Central memory CD8-positive, alpha-beta T cell (primary cell): ENCODE measurements around the gene FBXL19.
"Not testable (repeated sequence)": the region's sequence is repeated elsewhere in the genome, so short reads cannot be mapped to it uniquely, and the experiment has no call there.

Experiments
- ATAC-seq: fragments of 150-1000 bp; cut with Tn5 transposase; replicated peaks from 2 replicates; pipeline ENCODE4 v1.10.0; 2022; ENCODE audit warnings: mild to moderate bottlenecking, moderate FRiP score, moderate number of reproducible peaks; ENCODE audit not compliant: poor library complexity, severe bottlenecking; ENCODE audit errors: extremely low read depth
- DNase-seq, 2 donors: peaks; one replicate each; pipeline ENCODE4 v3.0.0; 2021; ENCODE audit warnings: low spot score in 2 of 2
- H3K27ac Mint-ChIP-seq: one replicate; pipeline ENCODE4 v1.8.0; 2022; ENCODE audit warnings: low read depth, mild to moderate bottlenecking, moderate library complexity, mixed read lengths
- H3K27me3 Mint-ChIP-seq: one replicate; pipeline ENCODE4 v1.8.0; 2022; ENCODE audit warnings: mixed read lengths
- H3K36me3 Mint-ChIP-seq: one replicate; pipeline ENCODE4 v1.8.0; 2022; ENCODE audit warnings: mild to moderate bottlenecking, moderate library complexity, mixed read lengths; ENCODE audit not compliant: insufficient read depth
- H3K4me1 Mint-ChIP-seq: one replicate; pipeline ENCODE4 v1.8.0; 2022; ENCODE audit warnings: mixed read lengths
- H3K4me3 Mint-ChIP-seq: one replicate; pipeline ENCODE4 v1.8.0; 2022; ENCODE audit warnings: mild to moderate bottlenecking, moderate library complexity, mixed read lengths
- H3K9me3 Mint-ChIP-seq: one replicate; pipeline ENCODE4 v1.8.0; 2022; ENCODE audit warnings: mixed read lengths

Gene FBXL19

DNA sequence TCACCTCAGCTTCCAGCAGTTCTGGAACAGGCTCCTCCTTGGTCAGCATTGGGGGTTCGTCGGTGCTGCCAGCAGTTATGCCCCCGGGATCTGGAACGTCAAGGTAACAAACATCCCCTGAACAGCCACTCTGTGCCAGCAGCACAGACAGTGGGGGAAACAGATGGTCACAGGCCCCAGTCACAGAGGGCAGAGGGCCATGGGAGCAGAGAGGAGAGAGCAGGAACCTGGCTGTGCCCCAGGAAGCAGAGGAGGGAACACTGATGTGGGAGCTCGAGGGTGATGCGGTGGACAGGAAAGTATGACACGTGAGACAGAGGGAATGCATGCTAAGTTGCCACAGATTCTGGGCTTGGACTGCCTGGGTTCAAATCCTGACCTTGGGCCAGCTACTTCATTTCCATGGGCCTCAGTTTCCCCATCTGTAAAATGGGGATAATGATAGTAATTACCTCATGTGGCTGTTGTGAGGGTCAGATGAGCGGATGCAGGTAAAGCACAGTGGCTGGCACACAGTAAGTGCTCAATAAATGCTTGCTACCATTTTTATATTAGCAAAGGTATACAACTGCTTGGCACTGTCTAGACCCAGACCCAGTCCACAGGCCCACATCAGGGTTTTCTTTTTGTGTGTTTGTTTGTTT, 34.4 kb upstream of the FBXL19 start:
- peak overlapping the region; percentile 74 for H3K27ac Mint-ChIP-seq
- ATAC-seq (no peak), DNase-seq (no peak)
- no peak overlapping the region for H3K4me3 Mint-ChIP-seq
- H3K36me3 Mint-ChIP-seq, result peaks cover 38% of the 10 kb centered on the region
- no peaks in the 10 kb centered on the region for H3K9me3 Mint-ChIP-seq
- no peaks in the 10 kb centered on the region for H3K27me3 Mint-ChIP-seq
- peaks cover 35% of the 10 kb centered on the region for H3K4me1 Mint-ChIP-seq

GRCh38 chr16:30889721-30890120, 33.7 kb upstream of the FBXL19 start:
- H3K4me1 Mint-ChIP-seq, result peaks cover 34% of the 10 kb centered on the region
- no peaks in the 10 kb centered on the region for H3K27me3 Mint-ChIP-seq
- DNase-seq, result no peak
- ATAC-seq, result no peak
- no peaks in the 10 kb centered on the region for H3K9me3 Mint-ChIP-seq
- no peak overlapping the region for H3K27ac Mint-ChIP-seq
- no peak overlapping the region for H3K4me3 Mint-ChIP-seq
- H3K36me3 Mint-ChIP-seq, result peaks cover 38% of the 10 kb centered on the region

GRCh38 chr16:30891043-30891823, 32.1 kb upstream of the FBXL19 start:
- H3K27me3 Mint-ChIP-seq, H3K27ac Mint-ChIP-seq, ATAC-seq, H3K9me3 Mint-ChIP-seq, DNase-seq, H3K4me3 Mint-ChIP-seq: not testable (repeated sequence)
- H3K4me1 Mint-ChIP-seq, result peaks cover 37% of the 10 kb centered on the region
- peaks cover 36% of the 10 kb centered on the region for H3K36me3 Mint-ChIP-seq

DNA sequence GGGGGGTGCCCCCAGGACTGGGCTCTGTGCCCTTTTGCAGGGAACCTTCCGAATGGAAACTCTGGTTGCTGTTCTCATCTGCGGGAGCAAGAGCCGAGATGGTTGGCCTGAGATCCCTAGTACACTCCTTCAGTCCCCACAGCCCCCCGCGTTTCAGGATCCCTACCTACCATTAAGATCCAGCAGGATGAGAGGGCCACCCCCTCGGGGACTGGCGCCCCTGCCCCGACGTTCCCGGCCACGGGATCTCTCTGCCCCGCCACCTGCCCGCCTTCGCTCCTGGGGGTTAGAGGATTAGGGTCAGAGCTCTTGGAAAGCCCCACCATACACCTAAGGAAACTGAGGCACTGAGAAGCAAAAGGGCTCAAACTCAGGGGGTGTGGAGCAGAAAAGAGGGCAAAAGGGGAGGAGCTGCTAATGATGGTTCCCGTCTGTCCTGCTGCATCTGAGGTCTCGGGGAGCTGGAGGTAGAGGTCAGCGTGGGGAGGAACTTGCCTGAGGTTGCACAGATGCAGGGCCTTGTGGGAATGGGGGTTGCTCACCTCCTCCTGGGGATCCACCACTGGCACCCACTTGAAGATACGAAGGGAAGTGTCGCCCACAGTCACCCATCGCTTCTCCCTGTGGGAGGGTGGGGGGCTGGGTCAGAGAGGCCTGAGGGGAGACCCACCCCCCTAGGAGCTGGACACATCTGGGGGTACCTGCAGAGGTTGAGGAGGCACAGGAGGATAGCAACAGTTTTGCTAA, 30.5 kb upstream of the FBXL19 start:
- Mint-ChIP-seq H3K4me1 (peaks cover 42% of the 10 kb centered on the region), H3K27ac (peak overlapping the region; percentile 79), H3K27me3 (no peaks in the 10 kb centered on the region), H3K36me3 (peaks cover 31% of the 10 kb centered on the region), H3K9me3 (no peaks in the 10 kb centered on the region), H3K4me3 (peak overlapping the region; percentile 86)
- DNase-seq (no peak), ATAC-seq (no peak)

- DNase-seq (no peak), ATAC-seq (peak; percentile 31)
- Mint-ChIP-seq H3K27ac (peak overlapping the region; percentile 79), H3K36me3 (peaks cover 29% of the 10 kb centered on the region), H3K27me3 (no peaks in the 10 kb centered on the region), H3K4me1 (peaks cover 42% of the 10 kb centered on the region), H3K4me3 (peak overlapping the region; percentile 86), H3K9me3 (no peaks in the 10 kb centered on the region)
Measured at GRCh38 chr16:30893417-30893743, 30.0 kb upstream of the FBXL19 start.

DNA sequence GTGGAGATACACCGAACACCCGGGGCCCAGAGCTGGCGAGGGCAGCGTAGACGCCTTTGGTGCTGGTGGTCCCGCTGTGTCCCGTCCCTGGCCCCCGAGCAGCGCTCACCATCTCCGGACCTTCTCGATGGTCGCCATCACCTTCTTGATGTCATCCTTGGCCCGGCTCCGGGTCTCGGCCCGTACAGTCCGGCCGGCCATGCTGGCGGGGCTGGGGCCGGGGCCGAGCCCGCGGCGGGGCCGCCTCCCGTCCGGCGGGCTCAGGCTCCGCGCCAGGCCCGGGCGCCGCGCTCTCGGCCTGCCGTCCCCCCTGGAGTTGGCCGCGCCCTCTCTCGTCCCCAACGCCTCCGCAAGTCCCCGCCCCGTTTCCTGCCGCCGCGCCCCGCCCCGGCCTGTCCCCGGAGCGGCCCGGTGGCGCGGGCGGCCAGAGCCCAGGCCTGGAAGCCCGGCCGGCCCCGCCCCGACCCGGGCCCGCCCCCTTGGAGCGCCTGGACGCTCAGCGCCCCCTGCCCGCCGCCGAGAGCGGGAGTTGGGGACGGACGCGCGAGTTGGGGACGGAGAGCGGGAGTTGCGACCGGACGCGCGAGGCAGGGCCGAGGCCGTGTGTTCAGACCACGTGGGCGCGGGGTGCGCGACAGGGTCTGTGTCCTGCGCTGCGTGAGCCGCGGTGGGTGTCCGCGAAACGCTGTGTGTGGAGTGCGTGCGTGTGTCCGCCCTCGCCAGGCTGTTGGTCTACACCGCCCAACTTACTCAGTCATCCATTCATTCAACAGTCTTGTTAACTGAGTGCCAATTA, 29.4 kb upstream of the FBXL19 start, which contains the start of gene BCL7C:
BCL7C (minus strand) TSS at position 334 of the 796 bp plus-strand sequence; CDS start at position 201, 133 bp downstream.
- peaks cover 38% of the 10 kb centered on the region for H3K4me1 Mint-ChIP-seq
- DNase-seq (peak; percentile 48 to 49), ATAC-seq (peak; percentile 70)
- H3K4me3 Mint-ChIP-seq, result peak within 1 kb of the TSS; percentile 86
- H3K27ac Mint-ChIP-seq, result peak within 1 kb of the TSS; percentile 79
- peaks cover 24% of the 10 kb centered on the region for H3K36me3 Mint-ChIP-seq
- no peaks in the 10 kb centered on the region for H3K9me3 Mint-ChIP-seq
- no peaks in the 10 kb centered on the region for H3K27me3 Mint-ChIP-seq

DNA sequence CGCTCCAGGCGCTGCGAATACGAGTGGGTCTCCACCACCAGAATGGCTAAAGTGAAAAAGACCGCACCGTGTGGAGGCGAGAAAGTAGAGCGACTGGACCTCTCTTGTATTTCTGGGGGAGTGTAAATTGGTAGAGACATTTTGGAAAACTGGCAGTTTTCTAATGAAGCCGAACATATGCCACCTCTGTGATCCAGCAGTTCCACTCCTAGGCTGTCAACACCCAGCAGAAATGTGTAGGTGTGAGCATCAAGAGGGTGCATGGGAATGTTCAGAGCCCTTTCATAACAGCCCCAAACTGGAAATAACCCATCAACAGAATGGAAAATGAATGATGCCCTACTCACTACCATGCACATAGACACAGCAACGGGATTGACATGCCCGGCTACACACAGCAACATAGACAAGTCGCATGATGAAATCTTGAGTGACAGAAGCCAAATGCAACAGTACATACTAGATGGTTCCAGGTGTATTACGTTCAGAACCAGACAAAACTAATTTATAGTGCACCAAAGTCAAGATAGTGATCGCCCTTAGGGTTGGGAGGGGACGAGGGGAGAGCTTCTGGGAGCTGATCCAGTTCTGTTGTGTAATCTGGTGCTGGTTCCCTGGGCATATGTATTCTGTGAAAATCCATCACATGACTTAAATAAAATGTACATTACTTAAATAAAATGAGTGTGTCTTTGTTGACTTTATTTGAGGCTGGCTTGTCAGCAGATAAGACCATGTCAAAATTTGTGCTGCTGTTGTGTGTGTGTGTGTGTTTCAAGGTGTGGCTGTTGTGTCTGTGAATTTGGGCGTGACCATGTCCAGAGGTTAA, 28.6 kb upstream of the FBXL19 start:
- H3K27me3 Mint-ChIP-seq, result no peaks in the 10 kb centered on the region
- peaks cover 21% of the 10 kb centered on the region for H3K36me3 Mint-ChIP-seq
- no peak for DNase-seq
- peak overlapping the region; percentile 86 for H3K4me3 Mint-ChIP-seq
- H3K4me1 Mint-ChIP-seq, result peaks cover 37% of the 10 kb centered on the region
- no peak for ATAC-seq
- no peaks in the 10 kb centered on the region for H3K9me3 Mint-ChIP-seq
- H3K27ac Mint-ChIP-seq, result no peak overlapping the region

DNA sequence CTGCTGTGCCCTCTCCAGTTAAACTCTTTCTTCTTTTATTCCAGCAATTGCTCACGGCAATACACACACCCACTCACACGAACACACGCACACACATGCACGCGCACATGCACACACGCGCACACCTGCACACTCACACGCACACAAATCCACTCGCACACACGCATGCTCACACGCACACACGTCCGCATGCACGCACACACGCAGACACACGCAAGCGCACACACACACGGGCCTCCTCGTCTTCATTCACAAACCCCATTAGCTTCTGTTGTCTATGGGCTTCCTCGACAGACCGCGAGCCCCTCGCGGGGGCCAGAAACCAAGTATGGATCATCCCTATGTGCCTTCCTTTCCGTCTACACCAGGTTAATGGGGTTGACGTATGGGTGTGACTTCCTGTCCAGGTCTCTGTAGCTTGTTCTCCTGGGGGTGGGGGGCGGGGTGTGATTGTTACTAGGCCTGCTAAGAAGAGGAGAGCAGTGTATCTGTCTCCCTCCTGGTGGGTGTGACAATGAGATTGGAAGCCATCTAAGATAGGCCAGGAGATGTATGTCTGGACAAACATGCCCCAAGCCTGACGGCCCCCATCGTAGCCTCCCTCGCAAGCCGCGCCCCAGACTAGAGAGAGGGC, 27.6 kb upstream of the FBXL19 start:
- no peak for DNase-seq
- Mint-ChIP-seq H3K27me3 (no peaks in the 10 kb centered on the region), H3K27ac (no peak overlapping the region), H3K36me3 (peaks cover 13% of the 10 kb centered on the region), H3K9me3 (no peaks in the 10 kb centered on the region), H3K4me1 (peaks cover 41% of the 10 kb centered on the region), H3K4me3 (peak overlapping the region; percentile 86)
- ATAC-seq, result no peak

- peaks cover 44% of the 10 kb centered on the region for H3K4me1 Mint-ChIP-seq
Measured at GRCh38 chr16:30896261-30896888, 27.0 kb upstream of the FBXL19 start, which contains the start of gene CTF1. Gene CTF1, plus strand, starts transcription at chr16:30896614. Its CDS starts 30 bp downstream, at chr16:30896644.

DNA sequence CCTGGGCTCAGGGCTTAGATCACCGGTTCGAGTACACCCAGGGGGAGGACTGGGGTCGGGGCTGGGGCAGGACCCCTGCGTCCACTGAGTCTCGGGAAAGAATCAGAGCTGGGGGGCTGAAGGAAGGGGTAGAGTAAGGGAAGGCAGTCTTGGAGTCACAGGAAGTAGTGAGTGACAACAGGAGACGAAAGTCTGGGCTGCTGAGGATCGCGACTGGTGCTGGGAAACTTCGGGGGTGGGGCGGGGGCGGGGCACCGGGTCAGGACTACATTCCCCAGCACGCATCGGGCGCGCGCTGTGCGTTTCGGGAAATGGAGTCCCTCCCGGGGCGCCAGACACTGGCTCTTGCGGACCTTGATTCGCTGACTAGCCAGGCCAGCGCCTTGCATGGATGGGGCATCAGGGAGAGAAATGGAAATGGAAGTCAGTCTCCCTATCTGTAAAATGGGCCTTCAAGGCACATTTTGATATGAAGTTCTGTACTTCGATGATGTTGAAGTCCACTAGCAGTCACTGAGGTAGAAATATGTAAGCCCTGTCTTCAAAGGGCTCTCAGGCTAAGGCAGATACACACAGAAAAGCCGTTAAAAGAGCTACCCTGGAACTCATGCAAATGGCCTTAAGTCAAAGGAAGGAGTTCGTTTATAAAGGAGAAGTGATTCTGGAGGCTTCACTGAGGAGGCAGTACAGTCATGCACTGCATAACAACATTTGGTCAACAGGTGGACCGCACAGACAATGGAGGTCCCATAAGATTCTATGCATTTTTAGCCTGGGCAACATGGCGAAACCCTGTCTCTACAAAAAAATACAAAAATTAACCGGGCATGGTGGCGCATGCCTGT, 26.3 kb upstream of the FBXL19 start:
- no peak overlapping the region for H3K27ac Mint-ChIP-seq
- H3K4me3 Mint-ChIP-seq, result peak overlapping the region; percentile 11
- H3K27me3 Mint-ChIP-seq, result no peaks in the 10 kb centered on the region
- peaks cover 43% of the 10 kb centered on the region for H3K4me1 Mint-ChIP-seq
- DNase-seq (no peak), ATAC-seq (peak; percentile 49)
- no peaks in the 10 kb centered on the region for H3K9me3 Mint-ChIP-seq
- H3K36me3 Mint-ChIP-seq, result peaks cover 10% of the 10 kb centered on the region

More at GRCh38 chr16:30896261-30896888, 27.0 kb upstream of the FBXL19 start, which contains the start of gene CTF1:
- H3K27me3 Mint-ChIP-seq, result no peaks in the 10 kb centered on the region
- DNase-seq (no peak), ATAC-seq (no peak)
- peaks cover 10% of the 10 kb centered on the region for H3K36me3 Mint-ChIP-seq
- H3K4me3 Mint-ChIP-seq, result peak within 1 kb of the TSS; percentile 86
- no peak within 1 kb of the TSS for H3K27ac Mint-ChIP-seq
- H3K9me3 Mint-ChIP-seq, result no peaks in the 10 kb centered on the region
